Fibroblast of pulmonary artery (primary cell): ENCODE results near the gene MYH15.

ENCODE experiments used
- DNase-seq: peaks from one replicate; pipeline ENCODE4 v3.0.0-alpha.2; 2010; ENCODE audit warnings: low read depth
- H3K4me3 ChIP-seq: replicated peaks from 2 replicates; pipeline ENCODE4 v1.5.1; 2011; ENCODE audit warnings: low read depth, mild to moderate bottlenecking, control low read depth, low read length, moderate library complexity
- TF ChIP-seq, protein P1 (sequence below): IDR thresholded peaks from 2 replicates; pipeline ENCODE4 v1.5.1; 2011; ENCODE audit warnings: mild to moderate bottlenecking, control low read depth, low read length, inconsistent platforms; ENCODE audit errors: missing control alignments

MYH15 gene

GRCh38 chr3:108433928-108434327 lies 76.5 kb downstream of the MYH15 start:
- TF ChIP-seq, protein P1, sequence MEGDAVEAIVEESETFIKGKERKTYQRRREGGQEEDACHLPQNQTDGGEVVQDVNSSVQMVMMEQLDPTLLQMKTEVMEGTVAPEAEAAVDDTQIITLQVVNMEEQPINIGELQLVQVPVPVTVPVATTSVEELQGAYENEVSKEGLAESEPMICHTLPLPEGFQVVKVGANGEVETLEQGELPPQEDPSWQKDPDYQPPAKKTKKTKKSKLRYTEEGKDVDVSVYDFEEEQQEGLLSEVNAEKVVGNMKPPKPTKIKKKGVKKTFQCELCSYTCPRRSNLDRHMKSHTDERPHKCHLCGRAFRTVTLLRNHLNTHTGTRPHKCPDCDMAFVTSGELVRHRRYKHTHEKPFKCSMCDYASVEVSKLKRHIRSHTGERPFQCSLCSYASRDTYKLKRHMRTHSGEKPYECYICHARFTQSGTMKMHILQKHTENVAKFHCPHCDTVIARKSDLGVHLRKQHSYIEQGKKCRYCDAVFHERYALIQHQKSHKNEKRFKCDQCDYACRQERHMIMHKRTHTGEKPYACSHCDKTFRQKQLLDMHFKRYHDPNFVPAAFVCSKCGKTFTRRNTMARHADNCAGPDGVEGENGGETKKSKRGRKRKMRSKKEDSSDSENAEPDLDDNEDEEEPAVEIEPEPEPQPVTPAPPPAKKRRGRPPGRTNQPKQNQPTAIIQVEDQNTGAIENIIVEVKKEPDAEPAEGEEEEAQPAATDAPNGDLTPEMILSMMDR = no peak
- no peak overlapping the region for H3K4me3 ChIP-seq
- DNase-seq = no peak

- TF ChIP-seq, protein P1 = no peak
- no peak for DNase-seq
- no peak overlapping the region for H3K4me3 ChIP-seq
Measured at GRCh38 chr3:108432431-108432830, 78.0 kb downstream of the MYH15 start.

DNA sequence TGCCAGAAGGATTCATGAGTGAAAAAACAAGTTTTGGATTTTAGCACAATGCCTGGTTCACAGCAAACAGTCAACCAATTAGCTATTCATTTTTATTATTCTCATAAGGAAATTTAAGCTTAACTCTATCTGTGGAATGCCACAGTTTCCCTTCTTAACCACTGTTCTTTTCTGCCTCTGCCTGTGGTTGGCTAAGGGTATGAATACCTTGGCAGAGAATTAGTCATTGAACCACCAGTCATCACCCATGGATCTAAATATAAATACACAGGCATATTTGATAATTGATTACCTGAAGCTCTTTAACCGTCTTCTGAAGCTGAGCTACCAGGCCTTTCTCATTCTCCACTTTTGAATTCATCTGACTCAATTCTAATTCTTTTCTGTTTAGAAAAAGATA lies 79.9 kb downstream of the MYH15 start:
- DNase-seq = no peak
- TF ChIP-seq, protein P1 = no peak
- H3K4me3 ChIP-seq = no peak overlapping the region

GRCh38 chr3:108428586-108428985 lies 81.8 kb downstream of the MYH15 start:
- DNase-seq = peak; percentile 25
- TF ChIP-seq, protein P1 = no peak
- no peak overlapping the region for H3K4me3 ChIP-seq

GRCh38 chr3:108420926-108421325 lies 89.5 kb downstream of the MYH15 start:
- H3K4me3 ChIP-seq = no peak overlapping the region
- TF ChIP-seq, protein P1 = no peak
- peak; percentile 88 for DNase-seq

- DNase-seq = no peak
- H3K4me3 ChIP-seq = no peak overlapping the region
- TF ChIP-seq, protein P1 = no peak
Measured at GRCh38 chr3:108416111-108416869, 94.1 kb downstream of the MYH15 start.

GRCh38 chr3:108415661-108416060 lies 94.7 kb downstream of the MYH15 start:
- TF ChIP-seq, protein P1 = no peak
- DNase-seq = no peak
- no peak overlapping the region for H3K4me3 ChIP-seq
